Activated CD8-positive, alpha-beta T cell treated with anti-CD3 and anti-CD28 coated beads, Interleukin-2, amount 10 ng/mL, durations not matched to agents 7 days and 5 days (primary cell): ENCODE data around the gene GIGYF2. TPM values are rescaled to one million over a fixed set of nuclear protein-coding genes. Genes with fewer than 3 reads are reported as not detected.

Source experiments
- ATAC-seq: fragments of 150-1000 bp; cut with Tn5 transposase; one replicate; pipeline ENCODE4 v1.10.0; 2021; ENCODE audit warnings: moderate library complexity
- CTCF ChIA-PET: fragments of 350-600 bp; sonication (Branson Sonifier 250); formaldehyde crosslinking; loops from one replicate; lab custom pipeline; 2021; ENCODE audit warnings: antibody characterized with exemption; lab: Charles Lee
- POLR2A ChIA-PET: fragments of 350-600 bp; sonication (Branson Sonifier 250); formaldehyde crosslinking; loops from one replicate; lab custom pipeline; 2021; ENCODE audit warnings: antibody characterized with exemption; lab: Charles Lee
- DNase-seq: peaks from one replicate; pipeline ENCODE4 v3.0.0-alpha.2; 2020
- H3K27ac Mint-ChIP-seq: one replicate; pipeline ENCODE4 v1.8.0; 2021; ENCODE audit warnings: mild to moderate bottlenecking, mixed read lengths
- H3K27me3 Mint-ChIP-seq: one replicate; pipeline ENCODE4 v1.8.0; 2021; ENCODE audit warnings: low read depth, mixed read lengths
- H3K36me3 Mint-ChIP-seq: one replicate; pipeline ENCODE4 v1.8.0; 2021; ENCODE audit warnings: low read depth, mixed read lengths
- H3K4me1 Mint-ChIP-seq: one replicate; pipeline ENCODE4 v1.8.0; 2021; ENCODE audit warnings: low read depth, mixed read lengths
- H3K4me3 Mint-ChIP-seq: one replicate; pipeline ENCODE4 v1.8.0; 2021; ENCODE audit warnings: mild to moderate bottlenecking, mixed read lengths
- H3K9me3 Mint-ChIP-seq: one replicate; pipeline ENCODE4 v1.8.0; 2022; ENCODE audit warnings: mixed read lengths; ENCODE audit not compliant: insufficient read depth
- total RNA-seq, 2 experiments: library from RNA; stranded (reverse); gene quantifications; one replicate each; pipeline ENCODE4 v1.2.3, GENCODE V29; 2021

GIGYF2 gene
- total RNA-seq, 2 experiments from 2014 or later, result 59.3 to 61.7 TPM

DNA sequence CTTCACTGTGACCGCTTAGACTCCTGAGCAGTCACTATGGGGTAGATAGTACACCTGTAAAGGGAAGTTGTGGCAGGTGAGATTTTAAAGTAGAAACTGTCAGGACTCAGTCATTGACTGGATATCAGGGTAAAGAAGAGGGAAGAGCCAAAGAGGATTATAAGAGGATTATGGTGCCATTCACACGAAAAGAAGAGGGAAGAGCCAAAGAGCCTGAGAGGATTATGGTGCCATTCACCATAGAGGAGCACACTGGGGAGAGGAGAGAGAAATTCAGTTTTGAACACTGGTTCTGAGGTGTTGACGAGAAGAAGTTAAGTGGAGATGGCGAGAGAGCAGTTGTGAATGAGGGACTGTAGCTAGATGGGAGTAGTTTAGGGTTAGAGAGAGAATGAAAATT lies 96.1 kb downstream of the GIGYF2 start:
- Mint-ChIP-seq H3K4me1 (no peaks in the 10 kb centered on the region), H3K27me3 (no peaks in the 10 kb centered on the region), H3K36me3 (peaks cover 50% of the 10 kb centered on the region), H3K9me3 (no peaks in the 10 kb centered on the region), H3K4me3 (no peak overlapping the region), H3K27ac (no peak overlapping the region)
- ATAC-seq (no peak), DNase-seq (no peak)
- ChIA-PET POLR2A (no interaction called here), CTCF (no interaction called here)

DNA sequence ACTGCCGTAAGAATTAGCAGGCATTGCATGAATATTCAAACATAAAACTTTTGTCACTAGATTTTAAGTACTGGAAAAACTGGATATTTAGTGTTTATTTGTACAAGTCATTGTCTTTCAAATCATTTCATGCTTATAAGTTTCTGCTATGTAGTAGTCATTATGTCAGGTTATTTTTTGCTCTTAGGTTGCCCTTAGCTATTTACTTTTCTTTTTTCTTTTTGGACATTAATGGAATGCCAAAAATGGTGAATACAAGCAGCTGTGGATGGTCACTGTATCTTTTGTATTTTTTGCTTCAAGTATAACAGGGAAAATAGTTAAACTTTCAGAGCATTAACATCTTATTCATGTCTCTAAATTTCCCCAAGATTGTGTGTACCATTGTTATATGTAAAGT lies 97.8 kb downstream of the GIGYF2 start:
- H3K27me3 Mint-ChIP-seq, result no peaks in the 10 kb centered on the region
- ChIA-PET CTCF (interaction anchor here (0.9 to 2.6 kb wide), 3 partner anchors 9 to 259 kb away, joined by 3 to 8 read pairs (median 4); no protein-coding TSS in a partner anchor), POLR2A (no interaction called here)
- no peaks in the 10 kb centered on the region for H3K9me3 Mint-ChIP-seq
- peaks cover 50% of the 10 kb centered on the region for H3K36me3 Mint-ChIP-seq
- no peaks in the 10 kb centered on the region for H3K4me1 Mint-ChIP-seq
- no peak for ATAC-seq
- DNase-seq, result no peak
- no peak overlapping the region for H3K4me3 Mint-ChIP-seq
- H3K27ac Mint-ChIP-seq, result no peak overlapping the region

DNA sequence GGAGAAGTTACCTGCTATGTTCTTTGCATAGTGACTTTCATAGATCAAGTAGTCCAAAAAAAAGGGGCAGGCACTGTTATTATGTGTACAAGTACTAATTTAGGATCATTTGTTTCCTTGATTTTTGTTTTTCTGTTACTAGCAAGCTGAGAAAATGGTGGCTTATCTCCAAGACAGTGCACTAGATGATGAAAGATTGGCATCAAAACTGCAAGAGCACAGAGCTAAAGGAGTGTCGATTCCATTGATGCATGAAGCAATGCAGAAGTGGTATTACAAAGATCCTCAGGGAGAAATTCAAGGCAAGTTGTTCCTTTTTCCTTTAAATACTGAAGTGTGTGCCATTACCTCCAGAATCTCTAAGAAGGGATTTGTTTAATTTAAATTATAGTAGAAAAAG lies 98.8 kb downstream of the GIGYF2 start:
- POLR2A ChIA-PET, result no interaction called here
- Mint-ChIP-seq H3K9me3 (no peaks in the 10 kb centered on the region), H3K27ac (no peak overlapping the region), H3K27me3 (no peaks in the 10 kb centered on the region), H3K36me3 (peaks cover 51% of the 10 kb centered on the region), H3K4me1 (no peaks in the 10 kb centered on the region), H3K4me3 (no peak overlapping the region)
- DNase-seq (no peak), ATAC-seq (no peak)
- CTCF ChIA-PET, result interaction anchor here (0.9 to 2.6 kb wide), 3 partner anchors 9 to 258 kb away, joined by 3 to 8 read pairs (median 4); no protein-coding TSS in a partner anchor

DNA sequence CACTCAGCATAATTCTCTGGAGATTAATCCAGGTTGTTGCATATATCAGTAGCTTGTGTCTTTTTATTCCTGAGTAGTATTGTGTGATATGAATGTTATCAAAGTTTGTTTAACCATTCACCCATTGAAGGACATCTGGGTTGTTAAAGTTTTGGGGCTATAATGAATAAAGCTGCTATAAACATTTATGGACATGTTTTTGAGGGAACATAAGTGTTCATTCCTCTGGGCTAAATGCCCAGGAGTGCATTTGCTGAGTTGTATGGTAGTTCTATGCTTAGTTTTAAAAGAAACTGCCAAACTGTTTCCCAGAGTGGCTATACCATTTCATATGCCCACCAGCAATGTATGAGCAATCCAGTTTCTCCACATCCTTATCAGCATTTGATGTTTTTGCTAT lies 101.1 kb downstream of the GIGYF2 start:
- Mint-ChIP-seq H3K27ac (no peak overlapping the region), H3K4me1 (no peaks in the 10 kb centered on the region), H3K36me3 (peaks cover 60% of the 10 kb centered on the region), H3K4me3 (no peak overlapping the region), H3K9me3 (peaks cover 10% of the 10 kb centered on the region), H3K27me3 (no peaks in the 10 kb centered on the region)
- ChIA-PET CTCF (no interaction called here), POLR2A (interaction anchor here (0.7 kb wide), 1 partner anchor 27 kb away, joined by 4 read pairs; no protein-coding TSS in a partner anchor)
- DNase-seq (no peak), ATAC-seq (no peak)

DNA sequence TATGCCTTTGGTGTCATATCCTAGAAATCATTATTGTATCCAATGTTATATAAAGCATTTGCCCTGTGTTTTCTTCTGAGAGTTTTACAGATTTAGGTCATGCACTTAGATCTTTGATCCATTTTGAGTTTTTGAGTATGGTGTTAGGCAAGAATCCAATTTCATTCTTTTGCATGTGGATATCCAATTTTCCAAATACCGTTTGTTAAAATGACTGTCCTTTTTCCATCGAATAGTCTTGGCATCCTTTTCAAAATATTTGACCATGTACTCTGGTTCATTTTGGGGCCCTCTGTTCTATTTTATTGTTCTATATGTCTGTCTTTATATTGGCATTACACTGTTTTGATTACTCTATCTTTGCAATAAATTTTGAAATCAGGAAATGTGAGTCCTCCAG lies 103.0 kb downstream of the GIGYF2 start:
- DNase-seq (no peak), ATAC-seq (no peak)
- Mint-ChIP-seq H3K27me3 (no peaks in the 10 kb centered on the region), H3K9me3 (peaks cover 10% of the 10 kb centered on the region), H3K36me3 (peaks cover 65% of the 10 kb centered on the region), H3K4me3 (no peak overlapping the region), H3K4me1 (no peaks in the 10 kb centered on the region), H3K27ac (no peak overlapping the region)
- ChIA-PET CTCF (no interaction called here), POLR2A (no interaction called here)

DNA sequence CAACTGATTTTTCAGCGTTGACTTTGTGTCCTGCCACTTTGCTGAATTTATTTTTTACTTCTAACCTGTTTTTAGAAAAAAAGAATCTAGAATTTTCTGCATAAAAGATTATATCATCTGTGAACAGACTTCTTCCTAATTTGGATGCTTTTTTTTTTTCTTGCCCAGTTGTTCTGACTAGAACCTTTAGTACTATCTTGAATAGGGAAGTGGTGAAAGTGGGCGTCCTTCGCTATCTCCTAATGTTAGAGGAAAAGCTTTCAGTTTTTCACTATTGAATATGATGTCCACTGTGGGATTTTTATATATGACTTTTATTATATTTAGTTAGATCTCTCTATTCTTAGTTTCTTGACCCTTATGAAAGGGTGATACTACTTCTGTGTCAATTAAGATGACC lies 105.0 kb downstream of the GIGYF2 start:
- no peaks in the 10 kb centered on the region for H3K27me3 Mint-ChIP-seq
- ChIA-PET POLR2A (no interaction called here), CTCF (no interaction called here)
- H3K4me3 Mint-ChIP-seq, result no peak overlapping the region
- H3K27ac Mint-ChIP-seq, result no peak overlapping the region
- H3K9me3 Mint-ChIP-seq, result peaks cover 10% of the 10 kb centered on the region
- H3K4me1 Mint-ChIP-seq, result no peaks in the 10 kb centered on the region
- H3K36me3 Mint-ChIP-seq, result peaks cover 65% of the 10 kb centered on the region
- ATAC-seq, result no peak
- no peak for DNase-seq

DNA sequence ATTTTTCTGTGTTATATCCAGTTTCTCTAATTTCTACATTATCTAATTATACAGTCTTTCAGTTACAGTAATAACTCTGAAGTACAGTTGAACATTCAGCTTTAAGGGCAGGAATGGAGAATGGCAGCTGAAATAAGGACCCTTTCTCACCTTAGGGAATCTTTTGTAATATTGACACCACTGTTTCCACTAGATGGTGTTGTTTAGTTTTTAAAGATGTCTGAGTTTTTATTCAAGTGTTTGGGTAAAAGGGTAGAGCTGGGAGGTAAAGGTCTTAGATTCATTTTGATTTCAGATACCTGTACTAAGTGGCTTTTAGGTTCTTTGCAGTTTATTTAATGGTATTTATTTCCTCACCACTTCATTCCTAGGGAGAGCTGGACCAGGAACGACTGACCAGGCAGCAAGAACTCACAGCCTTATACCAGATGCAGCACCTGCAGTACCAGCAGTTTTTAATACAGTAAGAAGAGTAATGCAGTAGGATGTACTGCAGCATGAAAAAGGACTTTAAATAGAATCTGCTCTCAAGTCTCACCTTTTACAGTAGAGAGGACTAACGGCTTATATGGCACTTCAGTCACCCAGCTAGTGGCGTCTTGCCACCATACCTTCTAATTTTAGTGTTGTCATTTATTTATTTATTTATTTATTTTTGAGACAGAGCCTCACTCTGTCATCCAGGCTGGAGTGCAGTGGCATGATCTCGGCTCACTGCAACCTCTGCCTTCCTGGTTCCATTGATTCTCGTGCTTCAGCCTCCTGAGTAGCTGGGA lies 112.4 kb downstream of the GIGYF2 start:
- H3K27me3 Mint-ChIP-seq, result no peaks in the 10 kb centered on the region
- DNase-seq, result no peak
- H3K9me3 Mint-ChIP-seq, result no peaks in the 10 kb centered on the region
- no peak overlapping the region for H3K27ac Mint-ChIP-seq
- ATAC-seq, result no peak
- peaks cover 47% of the 10 kb centered on the region for H3K36me3 Mint-ChIP-seq
- H3K4me1 Mint-ChIP-seq, result no peaks in the 10 kb centered on the region
- ChIA-PET CTCF (interaction anchor here (0.7 to 2.6 kb wide), 10 partner anchors 12 to 441 kb away, joined by 3 to 10 read pairs (median 4); no protein-coding TSS in a partner anchor), POLR2A (no interaction called here)
- no peak overlapping the region for H3K4me3 Mint-ChIP-seq

DNA sequence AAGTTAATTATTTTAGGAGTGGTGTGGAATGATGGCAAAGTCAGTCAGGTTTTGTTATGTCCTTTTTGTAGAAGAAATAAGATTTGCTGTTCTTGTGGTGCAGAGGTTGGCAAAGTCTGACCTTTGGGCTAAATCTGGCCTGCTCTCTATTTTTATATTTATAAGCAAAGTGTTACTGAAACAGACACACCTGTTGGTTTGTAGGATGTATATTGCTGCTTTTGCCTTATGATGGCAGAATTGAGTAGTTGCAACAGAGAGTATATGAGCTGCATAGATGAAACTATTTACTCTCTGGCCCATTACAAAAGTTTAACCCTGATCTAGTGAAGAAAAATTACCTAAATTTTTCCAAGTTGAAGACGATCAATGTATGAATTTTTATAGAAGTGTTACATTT lies 113.3 kb downstream of the GIGYF2 start:
- Mint-ChIP-seq H3K27ac (no peak overlapping the region), H3K9me3 (no peaks in the 10 kb centered on the region), H3K27me3 (no peaks in the 10 kb centered on the region), H3K4me3 (no peak overlapping the region), H3K4me1 (no peaks in the 10 kb centered on the region), H3K36me3 (peaks cover 43% of the 10 kb centered on the region)
- ATAC-seq (no peak), DNase-seq (no peak)
- ChIA-PET CTCF (interaction anchor here (1.0 to 2.5 kb wide), 6 partner anchors 11 to 440 kb away, joined by 3 to 10 read pairs (median 3); no protein-coding TSS in a partner anchor), POLR2A (no interaction called here)

DNA sequence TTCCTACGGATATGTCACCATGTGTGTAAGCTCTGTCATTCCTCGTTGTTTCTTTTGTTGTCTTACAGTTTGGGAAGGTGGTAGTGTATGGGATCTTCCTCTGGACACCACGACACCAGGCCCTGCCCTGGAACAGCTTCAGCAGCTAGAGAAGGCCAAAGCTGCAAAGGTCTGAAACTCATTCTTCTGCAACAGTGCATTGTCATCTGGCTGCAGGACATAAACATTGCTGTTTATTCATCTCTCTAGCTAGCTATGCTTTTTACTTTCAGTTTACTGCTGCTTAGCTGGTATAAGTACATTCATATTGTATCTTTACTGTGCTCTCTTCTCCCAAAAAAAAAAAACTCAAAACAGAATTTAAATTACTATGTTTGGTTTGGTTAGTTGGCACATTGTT lies 118.4 kb downstream of the GIGYF2 start:
- ATAC-seq, result no peak
- no peaks in the 10 kb centered on the region for H3K9me3 Mint-ChIP-seq
- CTCF ChIA-PET, result interaction anchor here (0.8 to 1.2 kb wide), 3 partner anchors 9 to 239 kb away, joined by 3 read pairs; no protein-coding TSS in a partner anchor

DNA sequence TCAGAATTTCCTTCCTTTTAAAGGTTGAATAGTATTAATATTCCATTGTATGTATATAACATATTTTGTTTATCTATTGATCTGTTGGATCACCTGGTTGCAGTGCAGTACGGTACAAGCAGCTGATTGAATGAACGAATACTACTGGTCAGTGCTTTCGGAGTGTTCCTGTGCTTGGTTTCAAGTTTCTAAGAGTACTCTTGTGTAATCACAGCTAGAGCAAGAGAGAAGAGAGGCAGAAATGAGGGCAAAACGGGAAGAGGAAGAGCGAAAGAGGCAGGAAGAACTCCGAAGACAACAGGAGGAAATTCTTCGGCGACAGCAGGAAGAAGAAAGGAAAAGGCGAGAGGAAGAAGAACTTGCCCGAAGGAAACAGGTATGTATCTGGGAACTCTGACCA lies 119.5 kb downstream of the GIGYF2 start:
- DNase-seq, result no peak
- Mint-ChIP-seq H3K27ac (no peak overlapping the region), H3K4me3 (no peak overlapping the region), H3K27me3 (no peaks in the 10 kb centered on the region), H3K36me3 (peaks cover 57% of the 10 kb centered on the region), H3K9me3 (no peaks in the 10 kb centered on the region), H3K4me1 (no peaks in the 10 kb centered on the region)
- no peak for ATAC-seq
- CTCF ChIA-PET, result interaction anchor here (1.2 kb wide), 2 partner anchors 13 to 21 kb away, joined by 3 read pairs; no protein-coding TSS in a partner anchor
- POLR2A ChIA-PET, result no interaction called here

More for the DNA sequence above, 118.4 kb downstream of the GIGYF2 start:
- H3K27ac Mint-ChIP-seq, result no peak overlapping the region
- H3K36me3 Mint-ChIP-seq, result peaks cover 52% of the 10 kb centered on the region
- DNase-seq, result no peak
- H3K4me3 Mint-ChIP-seq, result no peak overlapping the region
- H3K4me1 Mint-ChIP-seq, result no peaks in the 10 kb centered on the region
- POLR2A ChIA-PET, result no interaction called here
- H3K27me3 Mint-ChIP-seq, result no peaks in the 10 kb centered on the region

DNA sequence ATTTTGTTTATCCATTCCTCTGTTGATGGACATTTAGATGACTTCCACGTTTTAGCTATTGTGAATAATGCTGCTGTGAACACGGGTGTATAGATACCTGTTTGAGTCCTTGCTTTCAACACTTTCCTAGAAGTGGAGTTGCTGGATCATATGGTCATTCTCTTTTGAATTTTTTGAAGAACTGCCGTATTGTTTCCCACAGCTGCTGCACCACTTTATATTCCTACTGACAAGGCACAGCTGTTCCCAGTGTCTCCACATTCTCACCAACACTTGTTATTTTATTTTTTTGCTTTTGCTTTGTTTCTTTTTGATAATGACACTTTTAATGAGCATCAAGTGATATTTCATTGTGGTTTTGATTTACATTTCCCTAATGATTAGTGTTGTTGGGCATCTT lies 120.6 kb downstream of the GIGYF2 start:
- DNase-seq, result no peak
- Mint-ChIP-seq H3K36me3 (peaks cover 51% of the 10 kb centered on the region), H3K27me3 (no peaks in the 10 kb centered on the region), H3K27ac (no peak overlapping the region), H3K4me1 (no peaks in the 10 kb centered on the region), H3K4me3 (no peak overlapping the region), H3K9me3 (no peaks in the 10 kb centered on the region)
- ChIA-PET CTCF (no interaction called here), POLR2A (no interaction called here)
- no peak for ATAC-seq

DNA sequence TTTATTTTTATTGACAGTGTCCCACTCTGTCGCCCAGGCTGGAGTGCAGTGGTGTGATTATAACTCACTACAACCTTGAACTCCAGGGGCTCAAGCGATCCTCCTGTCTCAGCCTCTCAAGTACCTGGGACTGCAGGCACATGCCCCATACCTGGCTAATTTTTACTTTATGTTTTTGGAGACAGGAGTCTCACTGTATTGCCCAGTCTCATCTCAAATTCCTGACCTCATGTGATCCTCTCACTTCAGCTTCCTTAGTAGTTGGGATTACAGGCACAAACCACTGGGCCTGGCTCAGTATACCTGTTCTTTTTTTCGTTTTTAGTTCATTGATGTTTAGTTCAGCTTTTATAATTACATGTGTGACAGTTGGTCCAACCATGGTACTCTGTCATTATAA lies 132.9 kb downstream of the GIGYF2 start:
- ChIA-PET CTCF (no interaction called here), POLR2A (no interaction called here)
- DNase-seq (no peak), ATAC-seq (no peak)
- no peak overlapping the region for H3K4me3 Mint-ChIP-seq
- H3K27me3 Mint-ChIP-seq, result no peaks in the 10 kb centered on the region
- H3K27ac Mint-ChIP-seq, result no peak overlapping the region
- H3K4me1 Mint-ChIP-seq, result peaks cover 2% of the 10 kb centered on the region
- no peaks in the 10 kb centered on the region for H3K9me3 Mint-ChIP-seq
- peaks cover 57% of the 10 kb centered on the region for H3K36me3 Mint-ChIP-seq
